HepG2 (cell line): ENCODE data around the gene SLC19A1. TPM values are rescaled to one million over a fixed set of nuclear protein-coding genes. Genes with fewer than 3 reads are reported as not detected.

ENCODE experiments used
- BRD4 ChIP-seq: sonication (generic); formaldehyde crosslinking; IDR thresholded peaks from 2 replicates; pipeline ENCODE4 v1.4.0; 2020; ENCODE audit warnings: missing genetic modification reagents
- EED ChIP-seq: sonication (generic); formaldehyde crosslinking; IDR thresholded peaks from 2 replicates; pipeline ENCODE4 v1.5.0; 2020; ENCODE audit warnings: mild to moderate bottlenecking, missing genetic modification reagents
- FOXC1 ChIP-seq: sonication (generic); formaldehyde crosslinking; IDR thresholded peaks from 2 replicates; pipeline ENCODE4 v1.8.0; 2022; ENCODE audit warnings: mild to moderate bottlenecking, missing genetic modification reagents, borderline replicate concordance
- HMGXB3 ChIP-seq: sonication (generic); formaldehyde crosslinking; IDR thresholded peaks from 2 replicates; pipeline ENCODE4 v1.4.0; 2020; ENCODE audit warnings: missing genetic modification reagents, borderline replicate concordance
- IKZF4 ChIP-seq: sonication (generic); formaldehyde crosslinking; IDR thresholded peaks from 2 replicates; pipeline ENCODE4 v1.5.1; 2020; ENCODE audit warnings: borderline replicate concordance, mild to moderate bottlenecking, low read depth, missing genetic modification reagents; ENCODE audit errors: not compliant biosample characterization
- NR0B2 ChIP-seq: sonication (generic); formaldehyde crosslinking; IDR thresholded peaks from 2 replicates; pipeline ENCODE4 v1.4.0; 2020; ENCODE audit warnings: mild to moderate bottlenecking, missing genetic modification reagents
- NR1H2 ChIP-seq: sonication (generic); formaldehyde crosslinking; IDR thresholded peaks from 2 replicates; pipeline ENCODE4 v1.8.1; 2022; ENCODE audit warnings: low read depth, missing genetic modification reagents, borderline replicate concordance
- RBM22 ChIP-seq: fragments of 200-400 bp; formaldehyde crosslinking; optimal IDR thresholded peaks from 2 replicates; pipeline ENCODE3; 2017; ENCODE audit warnings: mild to moderate bottlenecking, low read length, moderate library complexity
- SALL2 ChIP-seq: sonication (generic); formaldehyde crosslinking; IDR thresholded peaks from 2 replicates; pipeline ENCODE4 v1.8.1; 2023; ENCODE audit warnings: mild to moderate bottlenecking, missing genetic modification reagents, inconsistent platforms
- SP1 ChIP-seq, 2 experiments: fragments of 450-650 bp in 1 of 2; sonication (generic) in 1 of 2; formaldehyde crosslinking in 1 of 2; IDR thresholded peaks; 2 replicates each; pipeline versions ENCODE4 v1.4.0 to v1.6.1; 2016 to 2020; ENCODE audit warnings: missing genetic modification reagents in 1 of 2
- TRIM22 ChIP-seq: fragments of 450-650 bp; IDR thresholded peaks from 2 replicates; pipeline ENCODE4 v1.6.1; 2017
- ZBTB44 ChIP-seq: sonication (generic); formaldehyde crosslinking; IDR thresholded peaks from 2 replicates; pipeline ENCODE4 v1.4.0; 2020; ENCODE audit warnings: missing genetic modification reagents
- ZC3H13 ChIP-seq: sonication (generic); formaldehyde crosslinking; IDR thresholded peaks from 2 replicates; pipeline ENCODE4 v1.8.1; 2023; ENCODE audit warnings: mild to moderate bottlenecking, missing genetic modification reagents, moderate library complexity
- ZNF275 ChIP-seq: sonication (generic); formaldehyde crosslinking; IDR thresholded peaks from 2 replicates; pipeline ENCODE4 v1.8.0; 2022; ENCODE audit warnings: missing genetic modification reagents, mild to moderate bottlenecking, inconsistent platforms, borderline replicate concordance
- ZNF281 ChIP-seq: sonication (generic); formaldehyde crosslinking; IDR thresholded peaks from 2 replicates; pipeline ENCODE4 v1.4.0; 2020; ENCODE audit warnings: missing genetic modification reagents, borderline replicate concordance
- polyA plus RNA-seq, 8 experiments: library from polyadenylated mRNA; depleted of rRNA in 3 of 8; stranded (reverse) in 7 of 8; unstranded in 1 of 8; fragments of >200 nt; fragmentation: Illumina TruSeq in 4 of 8; extraction: Trizol in 4 of 8; gene quantifications; 2 replicates each; pipeline versions ENCODE4 v1.2.1 to v1.2.3, GENCODE V29; 2011 to 2016; ENCODE audit warnings: low read depth in 4 of 8, missing spikeins in 1 of 8, mixed read lengths in 1 of 8; ENCODE audit not compliant: insufficient read depth in 1 of 8
- total RNA-seq, 5 experiments: library from RNA; depleted of rRNA; stranded (reverse); fragments of >200 nt; fragmentation: Illumina TruSeq; extraction: Trizol; gene quantifications; 2 replicates each; pipeline ENCODE4 v1.2.3, GENCODE V29; 2016; ENCODE audit warnings: low read depth in 1 of 5

Gene SLC19A1
- total and polyA plus RNA-seq, 2 of the 13 experiments (the other 11 are each of a cell fraction or from before 2014, with no cell fraction given) = 21.8 to 23.0 TPM

GRCh38 chr21:45528981-45529784, 13.1 kb downstream of the SLC19A1 start (continued):
- TF ChIP-seq HMGXB3 (CRISPR knock-in tag) (no peak), IKZF4 (CRISPR knock-in tag) (no peak), TRIM22 (no peak), NR1H2 (CRISPR knock-in tag) (no peak), ZNF281 (CRISPR knock-in tag) (peak; percentile 30; the same call in 1 of the 2 replicates), EED (no peak), ZNF275 (CRISPR knock-in tag) (no peak), FOXC1 (CRISPR knock-in tag) (no peak), BRD4 (CRISPR knock-in tag) (no peak), RBM22 (no peak), ZBTB44 (CRISPR knock-in tag) (no peak), SP1 (IDR thresholded peaks at IDR 0.05) (no peak; the same call in 1 of the 2 replicates), SP1 (CRISPR knock-in tag; IDR thresholded peaks at IDR 0.05) (no peak), ZC3H13 (CRISPR knock-in tag) (peak; percentile 63; the same call in 1 of the 2 replicates), SALL2 (no peak), NR0B2 (no peak)
